Stimulated activated CD8-positive, alpha-beta memory T cell treated with anti-CD3 and anti-CD28 coated beads, Interleukin-7, amount 100 ng/mL, for 1 hour (primary cell): Measurements from ENCODE around the gene RENBP.

Experiments used
- DNase-seq, 2 donors: peaks; one replicate each; pipeline ENCODE4 v3.0.0-alpha.2; 2020; ENCODE audit warnings: low read depth in 2 of 2

Gene RENBP

GRCh38 chrX:153919281-153919680 is 25.2 kb downstream of the RENBP start:
- DNase-seq, result no peak

- no peak for DNase-seq
Observed at GRCh38 chrX:153917869-153918268, 26.6 kb downstream of the RENBP start.

GRCh38 chrX:153913701-153914100 is 30.7 kb downstream of the RENBP start:
- DNase-seq, result no peak

GRCh38 chrX:153913211-153913610 is 31.2 kb downstream of the RENBP start:
- no peak for DNase-seq

GRCh38 chrX:153911798-153912197 is 32.6 kb downstream of the RENBP start:
- DNase-seq, result no peak

- DNase-seq, result no peak
Observed at GRCh38 chrX:153910446-153910845, 34.0 kb downstream of the RENBP start.

- DNase-seq, result no peak
Observed at GRCh38 chrX:153909980-153910360, 34.5 kb downstream of the RENBP start.

GRCh38 chrX:153909024-153909979 is 35.1 kb downstream of the RENBP start:
- DNase-seq, result no peak

- DNase-seq, result no peak
Observed at GRCh38 chrX:153908219-153908860, 36.1 kb downstream of the RENBP start.

GRCh38 chrX:153907456-153907855 is 37.0 kb downstream of the RENBP start:
- DNase-seq, result no peak

- DNase-seq, result no peak
Observed at GRCh38 chrX:153906126-153906917, 38.1 kb downstream of the RENBP start.

GRCh38 chrX:153905481-153906095 is 38.9 kb downstream of the RENBP start:
- DNase-seq, result no peak

- no peak for DNase-seq
Observed at GRCh38 chrX:153903991-153904957, 40.2 kb downstream of the RENBP start, which contains the start of gene AVPR2. Gene AVPR2, plus strand, starts transcription at chrX:153904673. Its CDS starts 473 bp downstream, at chrX:153905146.

- DNase-seq, result no peak
Observed at GRCh38 chrX:153903238-153903980, 41.0 kb downstream of the RENBP start.

GRCh38 chrX:153902385-153902784 is 42.1 kb downstream of the RENBP start:
- DNase-seq, result no peak

GRCh38 chrX:153901753-153902140 is 42.7 kb downstream of the RENBP start:
- DNase-seq, result no peak

- peak in 1 of 2 donors; percentile 13 for DNase-seq
Observed at GRCh38 chrX:153900831-153901752, 43.4 kb downstream of the RENBP start.

GRCh38 chrX:153897899-153898298 is 46.5 kb downstream of the RENBP start:
- no peak for DNase-seq

- no peak for DNase-seq
Observed at GRCh38 chrX:153889123-153889522, 55.3 kb downstream of the RENBP start.
